Measurements from ENCODE around the gene ERGIC2.

- TF ChIP-seq CTCF (IDR thresholded peaks at IDR 0.05 in 4 of 5, conservative IDR thresholded peaks at IDR 0.05 in 1 of 5) (no peak), POLR2A (IDR thresholded peaks at IDR 0.05) (no peak)
Observed at GRCh38 chr12:29322157-29322556, 58.8 kb downstream of the ERGIC2 start.

Data from gastrocnemius medialis (tissue), 4 donors.